22Rv1 (cell line): Measurements from ENCODE around the gene COL6A3.

Experiments
- CTCF ChIP-seq: fragments of 450-650 bp; IDR thresholded peaks from 2 replicates; pipeline ENCODE4 v1.5.1; 2017; ENCODE audit warnings: mild to moderate bottlenecking
- ZFX ChIP-seq: fragments of 450-650 bp; IDR thresholded peaks from 2 replicates; pipeline ENCODE4 v1.6.1; 2017; ENCODE audit warnings: antibody characterized with exemption, borderline replicate concordance

- TF ChIP-seq CTCF (no peak), ZFX (no peak)
Measured at GRCh38 chr2:237422309-237422708, 8.3 kb upstream of the COL6A3 start.
